GM23338 (cell line): Measurements from ENCODE around the gene FARSB. TPM values are rescaled to one million over a fixed set of nuclear protein-coding genes. Genes with fewer than 3 reads are reported as not detected.

Source experiments
- ATAC-seq: fragments of 200-7000 bp; cut with Tn5 transposase; 3 replicates; pipeline ENCODE4 v1.9.1; 2020
- DNase-seq: peaks from one replicate; pipeline ENCODE4 v3.0.0-alpha.2; 2015; ENCODE audit warnings: low spot score
- H2AFZ ChIP-seq: fragments of 200-600 bp; sonication (generic); 2 replicates; pipeline ENCODE4 v1.8.0; 2016; ENCODE audit warnings: antibody characterized with exemption, mild to moderate bottlenecking, moderate library complexity
- H3F3A ChIP-seq: fragments of 200-600 bp; sonication (generic); replicated peaks from 2 replicates; pipeline ENCODE4 v1.8.0; 2017; ENCODE audit warnings: antibody characterized with exemption, mixed run types, low read depth
- H3K27ac ChIP-seq: fragments of 200-600 bp; sonication (generic); 2 replicates; pipeline ENCODE4 v1.6.1; 2016; ENCODE audit warnings: low read depth
- H3K27me3 ChIP-seq: fragments of 200-600 bp; sonication (generic); 2 replicates; pipeline ENCODE4 v1.8.0; 2016; ENCODE audit warnings: mild to moderate bottlenecking, mixed run types, moderate library complexity; ENCODE audit not compliant: insufficient read depth
- H3K36me3 ChIP-seq: fragments of 200-600 bp; sonication (generic); 2 replicates; pipeline ENCODE4 v1.8.0; 2016; ENCODE audit warnings: mild to moderate bottlenecking; ENCODE audit not compliant: insufficient read depth
- H3K4me1 ChIP-seq: fragments of 200-600 bp; sonication (generic); 2 replicates; pipeline ENCODE4 v1.8.0; 2016; ENCODE audit warnings: mild to moderate bottlenecking, moderate library complexity; ENCODE audit not compliant: insufficient read depth
- H3K4me2 ChIP-seq: fragments of 200-600 bp; sonication (generic); 2 replicates; pipeline ENCODE4 v1.7.1; 2017; ENCODE audit warnings: mixed run types
- H3K4me3 ChIP-seq: fragments of 200-600 bp; sonication (generic); 2 replicates; pipeline ENCODE4 v1.6.1; 2016; ENCODE audit warnings: mixed run types
- H3K79me2 ChIP-seq: fragments of 200-600 bp; sonication (generic); replicated peaks from 2 replicates; pipeline ENCODE4 v1.8.0; 2017; ENCODE audit warnings: mild to moderate bottlenecking; ENCODE audit not compliant: insufficient read depth
- H3K9me2 ChIP-seq: fragments of 200-600 bp; sonication (generic); 2 replicates; pipeline ENCODE4 v1.8.0; 2017; ENCODE audit not compliant: insufficient read depth
- H4K20me1 ChIP-seq: fragments of 200-600 bp; sonication (generic); replicated peaks from 2 replicates; pipeline ENCODE4 v1.8.0; 2017; ENCODE audit warnings: mild to moderate bottlenecking; ENCODE audit not compliant: insufficient read depth
- H3K27ac Mint-ChIP-seq: 2 replicates; pipeline ENCODE4 v1.8.0; 2020; ENCODE audit warnings: inconsistent platforms, mild to moderate bottlenecking, moderate library complexity, mixed read lengths
- H3K27me3 Mint-ChIP-seq: 3 replicates; pipeline ENCODE4 v1.8.0; 2022; ENCODE audit warnings: low read depth, mild to moderate bottlenecking, moderate library complexity, mixed read lengths, inconsistent platforms; ENCODE audit not compliant: insufficient read depth, poor library complexity
- H3K36me3 Mint-ChIP-seq: 3 replicates; pipeline ENCODE4 v1.8.0; 2021; ENCODE audit warnings: low read depth, mild to moderate bottlenecking, inconsistent platforms, moderate library complexity, mixed read lengths
- H3K4me1 Mint-ChIP-seq: 3 replicates; pipeline ENCODE4 v1.8.0; 2020; ENCODE audit warnings: mild to moderate bottlenecking, inconsistent platforms, mixed read lengths
- H3K4me3 Mint-ChIP-seq: 3 replicates; pipeline ENCODE4 v1.8.0; 2021; ENCODE audit warnings: moderate library complexity, mild to moderate bottlenecking, inconsistent platforms, mixed read lengths
- H3K9me3 Mint-ChIP-seq: 3 replicates; pipeline ENCODE4 v1.8.0; 2020; ENCODE audit warnings: moderate library complexity, mild to moderate bottlenecking, inconsistent platforms, mixed read lengths
- CREB1 ChIP-seq: fragments of 250-450 bp; sonication (Bioruptor Pico); IDR thresholded peaks from 2 replicates; pipeline ENCODE4 v1.5.0; 2020; ENCODE audit warnings: low read depth, mild to moderate bottlenecking, moderate library complexity
- EZH2 ChIP-seq: fragments of 200-600 bp; sonication (generic); IDR thresholded peaks from one replicate; pipeline ENCODE4 v1.8.0; 2017; ENCODE audit warnings: antibody characterized with exemption, mild to moderate bottlenecking, low read depth; ENCODE audit not compliant: unreplicated experiment
- EZH2phosphoT487 ChIP-seq: fragments of 200-600 bp; sonication (generic); IDR thresholded peaks from one replicate; pipeline ENCODE4 v1.8.1; 2018; ENCODE audit warnings: antibody characterized with exemption; ENCODE audit not compliant: unreplicated experiment
- JUNB ChIP-seq: IDR thresholded peaks from one replicate; pipeline ENCODE4 v1.6.1; 2016; ENCODE audit warnings: antibody characterized with exemption; ENCODE audit not compliant: unreplicated experiment
- NANOG ChIP-seq: IDR thresholded peaks from 2 replicates; pipeline ENCODE4 v1.6.1; 2016; ENCODE audit warnings: antibody characterized with exemption, borderline replicate concordance
- POLR2AphosphoS5 ChIP-seq: IDR thresholded peaks from 2 replicates; pipeline ENCODE4 v1.6.1; 2016; ENCODE audit warnings: antibody characterized with exemption, low read depth
- STAT1 ChIP-seq: IDR thresholded peaks from one replicate; pipeline ENCODE4 v1.6.1; 2016; ENCODE audit warnings: antibody characterized with exemption; ENCODE audit not compliant: unreplicated experiment
- ZNF114 ChIP-seq: fragments of 250-450 bp; sonication (Bioruptor Pico); IDR thresholded peaks from 2 replicates; pipeline ENCODE4 v1.5.0; 2020; ENCODE audit warnings: mild to moderate bottlenecking, moderate library complexity
- ZNF331 ChIP-seq: fragments of 250-450 bp; sonication (Bioruptor Pico); IDR thresholded peaks from 2 replicates; pipeline ENCODE4 v1.5.0; 2020; ENCODE audit warnings: low read depth, mild to moderate bottlenecking, moderate library complexity
- polyA plus RNA-seq: library from polyadenylated mRNA; unstranded; fragments of >200 nt; fragmentation: Nextera tagmentation; extraction: Ambion mirVana; gene quantifications from 2 replicates; pipeline ENCODE4 v1.2.1, GENCODE V29; 2016
- total RNA-seq: library from RNA; depleted of rRNA; stranded (reverse); fragments of >200 nt; shearing (Covaris generic); gene quantifications from 2 replicates; pipeline ENCODE4 v1.2.3, GENCODE V29; 2014
- TF ChIP-seq, protein P1 (sequence below): IDR thresholded peaks from 2 replicates; pipeline ENCODE4 v1.6.1; 2016; ENCODE audit warnings: antibody characterized with exemption
- TF ChIP-seq, protein P2 (sequence below): IDR thresholded peaks from one replicate; pipeline ENCODE4 v1.6.1; 2018; ENCODE audit warnings: antibody characterized with exemption; ENCODE audit not compliant: unreplicated experiment
- TF ChIP-seq, protein P3 (sequence below), 2 experiments: fragments of 200-600 bp in 1 of 2; sonication (generic) in 1 of 2; conservative IDR thresholded peaks; 2 replicates each; pipeline versions ENCODE4 v1.5.1 to v1.6.1; 2016 to 2017; ENCODE audit warnings: antibody characterized with exemption in 2 of 2, low read depth in 2 of 2, mild to moderate bottlenecking in 2 of 2, moderate library complexity in 1 of 2
- TF ChIP-seq, protein P4 (sequence below): fragments of 250-450 bp; sonication (Bioruptor Pico); IDR thresholded peaks from 2 replicates; pipeline ENCODE4 v1.5.0; 2020; ENCODE audit warnings: mild to moderate bottlenecking, moderate library complexity

The FARSB gene
- total and polyA plus RNA-seq, 2 experiments from 2014 or later = 32.5 to 40.0 TPM

DNA sequence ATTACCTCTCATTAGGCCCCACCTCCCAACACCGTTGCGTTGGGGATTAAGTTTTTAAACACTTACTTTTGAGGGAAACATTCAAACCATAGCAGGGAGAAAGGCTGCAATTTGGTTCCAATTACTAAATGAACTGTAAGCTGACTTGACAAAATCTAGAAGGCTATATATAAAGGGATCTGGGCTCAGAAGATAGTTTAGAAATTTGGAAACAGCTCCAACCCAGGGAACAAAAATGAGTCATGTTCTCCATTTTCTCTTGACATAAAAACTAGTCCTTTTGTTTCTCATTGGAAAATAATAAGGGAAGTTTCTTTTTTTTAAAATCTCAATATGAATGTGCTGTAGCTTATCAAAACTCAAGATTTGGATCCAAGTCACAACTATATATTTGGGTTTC, 33.0 kb upstream of the FARSB start:
- Histone ChIP-seq H3K4me1 (no peaks in the 10 kb centered on the region), H3K27ac (no peak overlapping the region), H3K9me2 (no peaks in the 10 kb centered on the region), H4K20me1 (no peaks in the 10 kb centered on the region), H3K79me2 (no peaks in the 10 kb centered on the region), H3K27me3 (no peaks in the 10 kb centered on the region), H3F3A (no peaks in the 10 kb centered on the region), H3K4me3 (no peak overlapping the region), H3K36me3 (no peaks in the 10 kb centered on the region), H3K4me2 (no peak overlapping the region), H2AFZ (no peak overlapping the region)
- Mint-ChIP-seq H3K36me3 (peaks cover 7% of the 10 kb centered on the region; the same call in 2 of the 3 replicates), H3K27me3 (peaks cover 3% of the 10 kb centered on the region), H3K4me3 (no peak overlapping the region), H3K4me1 (no peaks in the 10 kb centered on the region; the same call in 2 of the 3 replicates), H3K9me3 (0 out of 3 replicates have a peak, but pooled peaks cover 6% of the 10 kb centered on the region), H3K27ac (no peak overlapping the region)
- DNase-seq = no peak
- ATAC-seq = no peak
- TF ChIP-seq STAT1 = no peak
- TF ChIP-seq JUNB = no peak
- no peak for TF ChIP-seq ZNF114 (CRISPR knock-in tag)
- TF ChIP-seq, protein P1, sequence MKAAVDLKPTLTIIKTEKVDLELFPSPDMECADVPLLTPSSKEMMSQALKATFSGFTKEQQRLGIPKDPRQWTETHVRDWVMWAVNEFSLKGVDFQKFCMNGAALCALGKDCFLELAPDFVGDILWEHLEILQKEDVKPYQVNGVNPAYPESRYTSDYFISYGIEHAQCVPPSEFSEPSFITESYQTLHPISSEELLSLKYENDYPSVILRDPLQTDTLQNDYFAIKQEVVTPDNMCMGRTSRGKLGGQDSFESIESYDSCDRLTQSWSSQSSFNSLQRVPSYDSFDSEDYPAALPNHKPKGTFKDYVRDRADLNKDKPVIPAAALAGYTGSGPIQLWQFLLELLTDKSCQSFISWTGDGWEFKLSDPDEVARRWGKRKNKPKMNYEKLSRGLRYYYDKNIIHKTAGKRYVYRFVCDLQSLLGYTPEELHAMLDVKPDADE = no peak
- TF ChIP-seq, protein P2, sequence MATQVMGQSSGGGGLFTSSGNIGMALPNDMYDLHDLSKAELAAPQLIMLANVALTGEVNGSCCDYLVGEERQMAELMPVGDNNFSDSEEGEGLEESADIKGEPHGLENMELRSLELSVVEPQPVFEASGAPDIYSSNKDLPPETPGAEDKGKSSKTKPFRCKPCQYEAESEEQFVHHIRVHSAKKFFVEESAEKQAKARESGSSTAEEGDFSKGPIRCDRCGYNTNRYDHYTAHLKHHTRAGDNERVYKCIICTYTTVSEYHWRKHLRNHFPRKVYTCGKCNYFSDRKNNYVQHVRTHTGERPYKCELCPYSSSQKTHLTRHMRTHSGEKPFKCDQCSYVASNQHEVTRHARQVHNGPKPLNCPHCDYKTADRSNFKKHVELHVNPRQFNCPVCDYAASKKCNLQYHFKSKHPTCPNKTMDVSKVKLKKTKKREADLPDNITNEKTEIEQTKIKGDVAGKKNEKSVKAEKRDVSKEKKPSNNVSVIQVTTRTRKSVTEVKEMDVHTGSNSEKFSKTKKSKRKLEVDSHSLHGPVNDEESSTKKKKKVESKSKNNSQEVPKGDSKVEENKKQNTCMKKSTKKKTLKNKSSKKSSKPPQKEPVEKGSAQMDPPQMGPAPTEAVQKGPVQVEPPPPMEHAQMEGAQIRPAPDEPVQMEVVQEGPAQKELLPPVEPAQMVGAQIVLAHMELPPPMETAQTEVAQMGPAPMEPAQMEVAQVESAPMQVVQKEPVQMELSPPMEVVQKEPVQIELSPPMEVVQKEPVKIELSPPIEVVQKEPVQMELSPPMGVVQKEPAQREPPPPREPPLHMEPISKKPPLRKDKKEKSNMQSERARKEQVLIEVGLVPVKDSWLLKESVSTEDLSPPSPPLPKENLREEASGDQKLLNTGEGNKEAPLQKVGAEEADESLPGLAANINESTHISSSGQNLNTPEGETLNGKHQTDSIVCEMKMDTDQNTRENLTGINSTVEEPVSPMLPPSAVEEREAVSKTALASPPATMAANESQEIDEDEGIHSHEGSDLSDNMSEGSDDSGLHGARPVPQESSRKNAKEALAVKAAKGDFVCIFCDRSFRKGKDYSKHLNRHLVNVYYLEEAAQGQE = no peak
- TF ChIP-seq ZNF331 (CRISPR knock-in tag) = no peak
- TF ChIP-seq, protein P3, sequence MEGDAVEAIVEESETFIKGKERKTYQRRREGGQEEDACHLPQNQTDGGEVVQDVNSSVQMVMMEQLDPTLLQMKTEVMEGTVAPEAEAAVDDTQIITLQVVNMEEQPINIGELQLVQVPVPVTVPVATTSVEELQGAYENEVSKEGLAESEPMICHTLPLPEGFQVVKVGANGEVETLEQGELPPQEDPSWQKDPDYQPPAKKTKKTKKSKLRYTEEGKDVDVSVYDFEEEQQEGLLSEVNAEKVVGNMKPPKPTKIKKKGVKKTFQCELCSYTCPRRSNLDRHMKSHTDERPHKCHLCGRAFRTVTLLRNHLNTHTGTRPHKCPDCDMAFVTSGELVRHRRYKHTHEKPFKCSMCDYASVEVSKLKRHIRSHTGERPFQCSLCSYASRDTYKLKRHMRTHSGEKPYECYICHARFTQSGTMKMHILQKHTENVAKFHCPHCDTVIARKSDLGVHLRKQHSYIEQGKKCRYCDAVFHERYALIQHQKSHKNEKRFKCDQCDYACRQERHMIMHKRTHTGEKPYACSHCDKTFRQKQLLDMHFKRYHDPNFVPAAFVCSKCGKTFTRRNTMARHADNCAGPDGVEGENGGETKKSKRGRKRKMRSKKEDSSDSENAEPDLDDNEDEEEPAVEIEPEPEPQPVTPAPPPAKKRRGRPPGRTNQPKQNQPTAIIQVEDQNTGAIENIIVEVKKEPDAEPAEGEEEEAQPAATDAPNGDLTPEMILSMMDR (conservative IDR thresholded peaks at IDR 0.05; ENCODE audit: low read depth in 2 of 2) = no peak
- TF ChIP-seq POLR2AphosphoS5 = no peak
- no peak for TF ChIP-seq EZH2
- TF ChIP-seq, protein P4, sequence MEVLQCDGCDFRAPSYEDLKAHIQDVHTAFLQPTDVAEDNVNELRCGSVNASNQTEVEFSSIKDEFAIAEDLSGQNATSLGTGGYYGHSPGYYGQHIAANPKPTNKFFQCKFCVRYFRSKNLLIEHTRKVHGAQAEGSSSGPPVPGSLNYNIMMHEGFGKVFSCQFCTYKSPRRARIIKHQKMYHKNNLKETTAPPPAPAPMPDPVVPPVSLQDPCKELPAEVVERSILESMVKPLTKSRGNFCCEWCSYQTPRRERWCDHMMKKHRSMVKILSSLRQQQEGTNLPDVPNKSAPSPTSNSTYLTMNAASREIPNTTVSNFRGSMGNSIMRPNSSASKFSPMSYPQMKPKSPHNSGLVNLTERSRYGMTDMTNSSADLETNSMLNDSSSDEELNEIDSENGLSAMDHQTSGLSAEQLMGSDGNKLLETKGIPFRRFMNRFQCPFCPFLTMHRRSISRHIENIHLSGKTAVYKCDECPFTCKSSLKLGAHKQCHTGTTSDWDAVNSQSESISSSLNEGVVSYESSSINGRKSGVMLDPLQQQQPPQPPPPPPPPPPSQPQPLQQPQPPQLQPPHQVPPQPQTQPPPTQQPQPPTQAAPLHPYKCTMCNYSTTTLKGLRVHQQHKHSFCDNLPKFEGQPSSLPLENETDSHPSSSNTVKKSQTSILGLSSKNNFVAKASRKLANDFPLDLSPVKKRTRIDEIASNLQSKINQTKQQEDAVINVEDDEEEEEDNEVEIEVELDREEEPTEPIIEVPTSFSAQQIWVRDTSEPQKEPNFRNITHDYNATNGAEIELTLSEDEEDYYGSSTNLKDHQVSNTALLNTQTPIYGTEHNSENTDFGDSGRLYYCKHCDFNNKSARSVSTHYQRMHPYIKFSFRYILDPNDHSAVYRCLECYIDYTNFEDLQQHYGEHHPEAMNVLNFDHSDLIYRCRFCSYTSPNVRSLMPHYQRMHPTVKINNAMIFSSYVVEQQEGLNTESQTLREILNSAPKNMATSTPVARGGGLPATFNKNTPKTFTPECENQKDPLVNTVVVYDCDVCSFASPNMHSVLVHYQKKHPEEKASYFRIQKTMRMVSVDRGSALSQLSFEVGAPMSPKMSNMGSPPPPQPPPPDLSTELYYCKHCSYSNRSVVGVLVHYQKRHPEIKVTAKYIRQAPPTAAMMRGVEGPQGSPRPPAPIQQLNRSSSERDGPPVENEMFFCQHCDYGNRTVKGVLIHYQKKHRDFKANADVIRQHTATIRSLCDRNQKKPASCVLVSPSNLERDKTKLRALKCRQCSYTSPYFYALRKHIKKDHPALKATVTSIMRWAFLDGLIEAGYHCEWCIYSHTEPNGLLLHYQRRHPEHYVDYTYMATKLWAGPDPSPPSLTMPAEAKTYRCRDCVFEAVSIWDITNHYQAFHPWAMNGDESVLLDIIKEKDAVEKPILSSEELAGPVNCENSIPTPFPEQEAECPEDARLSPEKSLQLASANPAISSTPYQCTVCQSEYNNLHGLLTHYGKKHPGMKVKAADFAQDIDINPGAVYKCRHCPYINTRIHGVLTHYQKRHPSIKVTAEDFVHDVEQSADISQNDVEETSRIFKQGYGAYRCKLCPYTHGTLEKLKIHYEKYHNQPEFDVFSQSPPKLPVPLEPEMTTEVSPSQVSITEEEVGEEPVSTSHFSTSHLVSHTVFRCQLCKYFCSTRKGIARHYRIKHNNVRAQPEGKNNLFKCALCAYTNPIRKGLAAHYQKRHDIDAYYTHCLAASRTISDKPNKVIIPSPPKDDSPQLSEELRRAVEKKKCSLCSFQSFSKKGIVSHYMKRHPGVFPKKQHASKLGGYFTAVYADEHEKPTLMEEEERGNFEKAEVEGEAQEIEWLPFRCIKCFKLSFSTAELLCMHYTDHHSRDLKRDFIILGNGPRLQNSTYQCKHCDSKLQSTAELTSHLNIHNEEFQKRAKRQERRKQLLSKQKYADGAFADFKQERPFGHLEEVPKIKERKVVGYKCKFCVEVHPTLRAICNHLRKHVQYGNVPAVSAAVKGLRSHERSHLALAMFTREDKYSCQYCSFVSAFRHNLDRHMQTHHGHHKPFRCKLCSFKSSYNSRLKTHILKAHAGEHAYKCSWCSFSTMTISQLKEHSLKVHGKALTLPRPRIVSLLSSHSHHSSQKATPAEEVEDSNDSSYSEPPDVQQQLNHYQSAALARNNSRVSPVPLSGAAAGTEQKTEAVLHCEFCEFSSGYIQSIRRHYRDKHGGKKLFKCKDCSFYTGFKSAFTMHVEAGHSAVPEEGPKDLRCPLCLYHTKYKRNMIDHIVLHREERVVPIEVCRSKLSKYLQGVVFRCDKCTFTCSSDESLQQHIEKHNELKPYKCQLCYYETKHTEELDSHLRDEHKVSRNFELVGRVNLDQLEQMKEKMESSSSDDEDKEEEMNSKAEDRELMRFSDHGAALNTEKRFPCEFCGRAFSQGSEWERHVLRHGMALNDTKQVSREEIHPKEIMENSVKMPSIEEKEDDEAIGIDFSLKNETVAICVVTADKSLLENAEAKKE (CRISPR knock-in tag) = no peak
- TF ChIP-seq EZH2phosphoT487 = no peak
- TF ChIP-seq NANOG = no peak
- no peak for TF ChIP-seq CREB1 (CRISPR knock-in tag)
